Smooth muscle cell (in vitro differentiated cells): ENCODE data around the gene HIRA. TPM values are rescaled to one million over a fixed set of nuclear protein-coding genes. Genes with fewer than 3 reads are reported as not detected.

ENCODE experiments used
- DNase-seq: peaks from one replicate; lab custom pipeline; 2025; ENCODE audit not compliant: unreplicated experiment; lab: John Stamatoyannopoulos, UW
- H2AFZ ChIP-seq: fragments of 200-600 bp; sonication (generic); 2 replicates; pipeline ENCODE4 v1.6.0; 2016; ENCODE audit warnings: antibody characterized with exemption, low read depth, mild to moderate bottlenecking
- H3F3A ChIP-seq: fragments of 200-600 bp; sonication (generic); 2 replicates; pipeline ENCODE4 v1.6.0; 2017; ENCODE audit warnings: antibody characterized with exemption, low read depth
- H3K27ac ChIP-seq: fragments of 200-600 bp; sonication (generic); 2 replicates; pipeline ENCODE4 v1.5.1; 2016; ENCODE audit warnings: low read depth, mild to moderate bottlenecking
- H3K27me3 ChIP-seq: fragments of 200-600 bp; sonication (generic); 2 replicates; pipeline ENCODE4 v1.6.1; 2016; ENCODE audit warnings: low read depth, mild to moderate bottlenecking
- H3K36me3 ChIP-seq: fragments of 200-600 bp; sonication (generic); 2 replicates; pipeline ENCODE4 v1.5.1; 2016; ENCODE audit warnings: low read depth
- H3K4me1 ChIP-seq: fragments of 200-600 bp; sonication (generic); 2 replicates; pipeline ENCODE4 v1.5.1; 2016; ENCODE audit warnings: low read depth
- H3K4me2 ChIP-seq: fragments of 200-600 bp; sonication (generic); 2 replicates; pipeline ENCODE4 v1.6.0; 2016; ENCODE audit warnings: mild to moderate bottlenecking
- H3K4me3 ChIP-seq: fragments of 200-600 bp; sonication (generic); 2 replicates; pipeline ENCODE4 v1.5.1; 2016; ENCODE audit warnings: mild to moderate bottlenecking
- H3K79me2 ChIP-seq: fragments of 200-600 bp; sonication (generic); 2 replicates; pipeline ENCODE4 v1.6.0; 2016; ENCODE audit warnings: low read depth, mild to moderate bottlenecking
- H3K9ac ChIP-seq: fragments of 200-600 bp; sonication (generic); 2 replicates; pipeline ENCODE4 v1.6.0; 2016; ENCODE audit warnings: low read depth
- H3K9me3 ChIP-seq: fragments of 200-600 bp; sonication (generic); replicated peaks from 2 replicates; pipeline ENCODE4 v1.5.1; 2016; ENCODE audit warnings: low read depth
- H4K20me1 ChIP-seq: fragments of 200-600 bp; sonication (generic); 2 replicates; pipeline ENCODE4 v1.6.0; 2016; ENCODE audit warnings: low read depth
- WGBS: methylation state at CpG from one replicate; pipeline ENCODE4 v1.1.7; 2016; ENCODE audit warnings: low lambda C conversion rate; 5-methylcytosine and 5-hydroxymethylcytosine counted together
- polyA plus RNA-seq: library from polyadenylated mRNA; unstranded; fragments of >200 nt; fragmentation: Nextera tagmentation; extraction: Ambion mirVana; gene quantifications from 2 replicates; pipeline ENCODE4 v1.2.1, GENCODE V29; 2016
- total RNA-seq: library from RNA; depleted of rRNA; stranded (reverse); fragments of >200 nt; gene quantifications from 2 replicates; pipeline ENCODE4 v1.2.3, GENCODE V29; 2014
- TF ChIP-seq, protein P1 (sequence below): fragments of 200-600 bp; sonication (generic); IDR thresholded peaks from 2 replicates; pipeline ENCODE4 v1.5.1; 2017; ENCODE audit warnings: borderline replicate concordance, mild to moderate bottlenecking, antibody characterized with exemption; ENCODE audit not compliant: insufficient read depth, poor library complexity, severe bottlenecking

HIRA gene
- total and polyA plus RNA-seq, 2 experiments from 2014 or later = 7.3 to 8.7 TPM

DNA sequence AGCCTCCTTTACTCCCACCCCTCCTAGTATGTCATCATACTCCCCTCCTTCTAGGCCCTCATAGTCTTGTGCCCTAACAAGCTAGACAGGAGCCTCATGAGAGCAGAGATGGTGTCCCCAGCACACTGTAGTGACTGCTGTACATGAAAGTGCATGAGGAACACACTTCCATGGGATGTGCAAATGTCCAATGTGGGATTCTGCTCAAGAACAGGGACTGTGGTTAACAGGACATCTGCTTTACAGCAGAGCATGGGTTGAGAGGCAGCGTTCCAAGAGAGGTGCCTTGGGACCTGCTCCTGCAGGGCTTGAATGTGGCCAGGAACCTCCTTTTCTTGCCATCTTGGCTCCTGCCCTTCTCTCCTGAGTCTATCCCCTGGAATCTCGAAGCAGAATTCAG is 45.3 kb downstream of the HIRA start:
- H2AFZ ChIP-seq = no peak overlapping the region
- H3K9me3 ChIP-seq = no peaks in the 10 kb centered on the region
- DNase-seq = no peak
- peaks cover 4% of the 10 kb centered on the region for H3K36me3 ChIP-seq
- H3K27ac ChIP-seq = no peak overlapping the region
- no peaks in the 10 kb centered on the region for H3K27me3 ChIP-seq
- no peaks in the 10 kb centered on the region for H4K20me1 ChIP-seq
- no peaks in the 10 kb centered on the region for H3K4me1 ChIP-seq
- no peak overlapping the region for H3K4me2 ChIP-seq
- H3K79me2 ChIP-seq = no peaks in the 10 kb centered on the region
- TF ChIP-seq, protein P1, sequence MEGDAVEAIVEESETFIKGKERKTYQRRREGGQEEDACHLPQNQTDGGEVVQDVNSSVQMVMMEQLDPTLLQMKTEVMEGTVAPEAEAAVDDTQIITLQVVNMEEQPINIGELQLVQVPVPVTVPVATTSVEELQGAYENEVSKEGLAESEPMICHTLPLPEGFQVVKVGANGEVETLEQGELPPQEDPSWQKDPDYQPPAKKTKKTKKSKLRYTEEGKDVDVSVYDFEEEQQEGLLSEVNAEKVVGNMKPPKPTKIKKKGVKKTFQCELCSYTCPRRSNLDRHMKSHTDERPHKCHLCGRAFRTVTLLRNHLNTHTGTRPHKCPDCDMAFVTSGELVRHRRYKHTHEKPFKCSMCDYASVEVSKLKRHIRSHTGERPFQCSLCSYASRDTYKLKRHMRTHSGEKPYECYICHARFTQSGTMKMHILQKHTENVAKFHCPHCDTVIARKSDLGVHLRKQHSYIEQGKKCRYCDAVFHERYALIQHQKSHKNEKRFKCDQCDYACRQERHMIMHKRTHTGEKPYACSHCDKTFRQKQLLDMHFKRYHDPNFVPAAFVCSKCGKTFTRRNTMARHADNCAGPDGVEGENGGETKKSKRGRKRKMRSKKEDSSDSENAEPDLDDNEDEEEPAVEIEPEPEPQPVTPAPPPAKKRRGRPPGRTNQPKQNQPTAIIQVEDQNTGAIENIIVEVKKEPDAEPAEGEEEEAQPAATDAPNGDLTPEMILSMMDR = no peak
- no peaks in the 10 kb centered on the region for H3F3A ChIP-seq
- 100% methylated on average over 2 of the region's 2 CpGs for WGBS
- no peak overlapping the region for H3K4me3 ChIP-seq
- H3K9ac ChIP-seq = no peak overlapping the region

DNA sequence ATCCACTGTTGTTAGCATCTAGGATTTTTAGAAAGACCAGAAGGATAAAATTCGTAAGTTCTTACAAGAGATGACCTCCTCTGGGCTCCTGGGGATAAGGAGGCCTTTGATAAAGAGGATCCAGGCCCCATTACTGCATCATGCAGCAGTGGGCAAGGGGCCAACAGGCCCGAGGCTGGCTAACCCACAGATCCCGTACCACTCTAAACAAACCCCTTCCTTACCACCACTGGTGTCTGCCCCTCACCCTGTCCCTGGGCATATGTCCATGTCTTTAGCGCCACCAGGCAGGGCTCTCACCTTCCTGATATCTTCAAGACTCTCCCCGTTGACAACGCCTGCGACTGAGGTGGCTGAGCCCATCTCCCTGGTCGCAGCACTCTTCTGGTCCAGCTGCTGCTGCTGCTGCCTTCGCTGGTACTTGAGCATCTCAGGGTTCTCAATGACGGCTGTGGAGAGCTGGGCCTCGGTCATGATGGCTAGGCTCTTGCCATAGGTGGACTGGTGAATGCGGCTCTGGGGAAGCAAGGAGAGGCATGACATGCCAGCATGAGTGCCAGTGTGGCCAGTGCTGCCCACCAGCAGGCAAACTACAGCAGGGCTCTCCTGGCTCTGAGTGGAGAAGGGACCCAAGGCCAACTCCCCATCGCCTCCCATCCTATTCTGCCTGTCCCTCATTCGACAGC is 46.2 kb downstream of the HIRA start:
- H3K9me3 ChIP-seq = no peaks in the 10 kb centered on the region
- no peaks in the 10 kb centered on the region for H3K4me1 ChIP-seq
- H3K79me2 ChIP-seq = no peaks in the 10 kb centered on the region
- H4K20me1 ChIP-seq = no peaks in the 10 kb centered on the region
- H3K9ac ChIP-seq = no peak overlapping the region
- 90% methylated on average over 14 of the region's 14 CpGs for WGBS
- TF ChIP-seq, protein P1 = no peak
- no peaks in the 10 kb centered on the region for H3K27me3 ChIP-seq
- no peak for DNase-seq
- no peaks in the 10 kb centered on the region for H3F3A ChIP-seq
- no peak overlapping the region for H3K4me2 ChIP-seq
- no peak overlapping the region for H3K4me3 ChIP-seq
- peaks cover 4% of the 10 kb centered on the region for H3K36me3 ChIP-seq
- no peak overlapping the region for H2AFZ ChIP-seq
- no peak overlapping the region for H3K27ac ChIP-seq

DNA sequence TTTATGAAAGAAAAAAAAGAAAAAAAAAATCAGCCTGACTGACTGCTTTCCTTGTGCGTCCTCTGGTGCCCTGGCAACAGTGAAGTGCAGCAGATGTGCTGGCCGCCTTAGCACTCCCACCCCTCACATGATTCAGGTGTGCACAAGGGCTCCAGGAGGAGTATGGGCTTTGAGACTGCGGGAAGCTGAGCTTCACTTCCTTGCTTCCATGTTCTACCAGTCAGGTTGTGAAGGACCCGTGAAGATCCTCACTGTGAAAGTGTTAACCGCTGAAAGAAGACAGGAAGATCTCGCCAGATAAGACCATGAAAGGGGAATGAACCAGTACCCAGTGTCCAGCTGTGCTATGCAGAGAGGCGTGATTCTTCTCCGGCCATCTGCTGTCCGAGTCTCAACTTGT is 48.2 kb downstream of the HIRA start:
- H3K4me3 ChIP-seq = no peak overlapping the region
- no peaks in the 10 kb centered on the region for H3F3A ChIP-seq
- no peaks in the 10 kb centered on the region for H3K27me3 ChIP-seq
- peaks cover 4% of the 10 kb centered on the region for H3K36me3 ChIP-seq
- H3K4me1 ChIP-seq = no peaks in the 10 kb centered on the region
- H3K79me2 ChIP-seq = no peaks in the 10 kb centered on the region
- TF ChIP-seq, protein P1 = no peak
- H2AFZ ChIP-seq = no peak overlapping the region
- H3K9ac ChIP-seq = no peak overlapping the region
- no peak for DNase-seq
- no peak overlapping the region for H3K27ac ChIP-seq
- 97% methylated on average over 9 of the region's 9 CpGs for WGBS
- H3K4me2 ChIP-seq = no peak overlapping the region
- H3K9me3 ChIP-seq = no peaks in the 10 kb centered on the region
- H4K20me1 ChIP-seq = peaks cover 3% of the 10 kb centered on the region

DNA sequence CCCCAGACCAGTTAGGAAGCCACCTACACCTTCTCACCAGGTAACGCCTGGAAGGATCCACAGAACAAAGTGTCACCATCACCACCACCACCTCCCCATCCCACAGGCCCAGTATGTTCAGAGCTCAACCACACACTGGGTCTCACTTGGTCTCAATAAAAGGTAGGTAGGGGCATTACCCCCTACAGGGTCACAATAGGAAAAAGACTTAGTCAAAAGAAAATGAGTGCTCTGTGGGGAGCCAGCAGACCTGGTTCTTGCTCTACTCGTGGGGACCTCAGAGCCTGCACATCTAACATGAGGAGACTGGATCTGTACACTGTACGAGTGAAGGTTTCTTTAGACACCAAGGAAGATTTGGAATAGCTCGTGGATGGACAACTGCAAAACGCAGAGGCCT is 49.3 kb downstream of the HIRA start:
- DNase-seq = no peak
- 97% methylated on average over 5 of the region's 5 CpGs for WGBS
- Histone ChIP-seq H3K9me3 (no peaks in the 10 kb centered on the region), H3K4me1 (no peaks in the 10 kb centered on the region), H4K20me1 (peaks cover 4% of the 10 kb centered on the region), H3K4me3 (no peak overlapping the region), H3K4me2 (no peak overlapping the region), H3K27ac (no peak overlapping the region), H3K27me3 (no peaks in the 10 kb centered on the region), H3F3A (no peaks in the 10 kb centered on the region), H3K36me3 (peaks cover 4% of the 10 kb centered on the region), H3K79me2 (no peaks in the 10 kb centered on the region), H3K9ac (no peak overlapping the region), H2AFZ (no peak overlapping the region)
- TF ChIP-seq, protein P1 = no peak
